ENCODE results near the gene DOK7.

DOK7 gene

DNA sequence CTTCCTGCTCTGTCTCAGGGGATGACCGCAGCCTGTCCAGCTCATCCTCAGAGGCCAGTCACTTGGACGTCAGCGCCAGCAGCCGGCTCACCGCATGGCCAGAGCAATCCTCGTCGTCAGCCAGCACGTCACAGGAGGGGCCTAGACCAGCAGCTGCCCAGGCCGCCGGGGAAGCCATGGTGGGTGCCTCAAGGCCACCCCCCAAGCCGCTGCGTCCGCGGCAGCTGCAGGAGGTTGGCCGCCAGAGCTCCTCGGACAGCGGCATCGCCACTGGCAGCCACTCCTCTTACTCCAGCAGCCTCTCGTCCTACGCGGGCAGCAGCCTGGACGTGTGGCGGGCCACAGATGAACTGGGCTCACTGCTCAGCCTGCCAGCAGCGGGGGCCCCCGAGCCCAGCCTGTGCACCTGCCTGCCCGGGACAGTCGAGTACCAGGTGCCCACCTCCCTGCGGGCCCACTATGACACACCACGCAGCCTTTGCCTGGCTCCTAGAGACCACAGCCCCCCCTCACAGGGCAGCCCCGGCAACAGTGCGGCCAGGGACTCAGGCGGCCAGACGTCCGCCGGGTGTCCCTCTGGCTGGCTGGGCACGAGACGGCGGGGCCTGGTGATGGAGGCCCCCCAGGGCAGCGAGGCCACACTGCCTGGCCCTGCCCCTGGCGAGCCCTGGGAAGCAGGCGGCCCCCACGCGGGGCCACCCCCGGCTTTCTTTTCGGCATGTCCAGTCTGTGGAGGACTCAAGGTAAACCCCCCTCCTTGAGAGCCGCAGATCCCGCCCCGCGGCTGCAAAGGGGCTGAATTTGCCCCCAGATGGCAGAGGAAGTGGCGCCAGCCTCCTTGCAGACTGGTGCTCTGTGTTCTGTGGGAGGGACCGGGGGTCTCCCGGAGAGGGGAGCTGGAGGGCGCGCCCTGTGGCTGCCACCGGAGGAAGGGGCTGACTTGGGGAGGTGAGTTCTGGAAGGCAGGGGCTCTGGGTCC lies 29.9 kb downstream of the DOK7 start:
- no peak for DNase-seq

DNA sequence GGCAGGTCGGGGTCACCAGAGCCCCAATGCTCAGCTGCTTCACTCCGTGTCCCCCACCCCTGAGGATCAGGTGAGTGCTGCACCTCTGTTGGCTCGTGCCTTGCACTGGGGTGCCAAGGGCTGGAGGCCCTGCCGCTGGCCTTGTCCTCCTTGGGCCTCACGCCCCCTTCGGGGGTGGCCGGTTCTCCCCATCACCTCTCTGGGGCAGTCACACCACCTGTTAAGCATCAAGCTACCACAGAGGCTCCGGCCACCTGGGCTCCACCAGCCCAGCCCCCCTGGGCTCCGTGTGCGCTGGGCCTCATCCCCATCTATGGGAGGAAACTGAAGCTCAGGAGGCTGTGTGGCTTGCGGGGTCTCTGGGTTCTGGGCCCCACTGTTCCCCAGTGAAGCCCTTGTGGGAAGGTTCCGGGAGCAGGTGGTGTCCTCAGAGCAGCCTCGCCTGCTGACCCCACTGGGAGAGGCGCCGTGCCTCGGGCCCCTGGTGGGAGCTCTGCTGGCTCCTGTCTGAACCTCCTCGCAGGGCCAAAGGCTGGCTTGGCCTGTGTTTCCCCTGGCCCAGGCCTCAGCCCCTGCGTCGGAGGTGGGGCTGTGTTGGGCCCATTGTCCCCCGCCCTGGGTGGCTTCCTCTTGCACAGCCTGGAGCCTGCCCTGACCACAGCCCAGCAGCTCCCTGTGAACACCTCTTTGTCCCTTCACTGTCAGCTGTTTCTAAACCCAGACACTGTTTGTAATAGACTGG lies 30.8 kb downstream of the DOK7 start:
- DNase-seq: no peak

DNA sequence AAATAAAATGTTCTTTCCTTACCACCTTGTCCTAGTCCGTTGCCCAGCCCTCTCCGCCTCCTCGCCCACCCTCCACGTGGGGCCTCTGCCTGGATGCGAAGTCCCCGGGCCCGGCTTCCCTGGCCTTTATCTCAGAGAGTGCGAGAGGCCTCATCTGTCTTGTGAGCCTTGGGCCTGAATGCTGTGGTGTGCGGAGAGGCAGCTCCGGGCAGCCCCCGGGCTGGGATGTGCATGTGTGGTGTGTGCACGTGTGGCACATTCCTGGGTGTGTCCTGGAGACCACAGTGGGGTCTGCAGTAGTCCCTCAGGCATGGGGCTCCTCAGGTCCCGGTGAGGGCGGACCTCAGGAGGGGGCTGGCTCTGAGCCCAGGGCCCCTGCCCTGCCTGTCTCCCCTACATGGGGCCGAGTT lies 31.4 kb downstream of the DOK7 start:
- no peak for DNase-seq

DNA sequence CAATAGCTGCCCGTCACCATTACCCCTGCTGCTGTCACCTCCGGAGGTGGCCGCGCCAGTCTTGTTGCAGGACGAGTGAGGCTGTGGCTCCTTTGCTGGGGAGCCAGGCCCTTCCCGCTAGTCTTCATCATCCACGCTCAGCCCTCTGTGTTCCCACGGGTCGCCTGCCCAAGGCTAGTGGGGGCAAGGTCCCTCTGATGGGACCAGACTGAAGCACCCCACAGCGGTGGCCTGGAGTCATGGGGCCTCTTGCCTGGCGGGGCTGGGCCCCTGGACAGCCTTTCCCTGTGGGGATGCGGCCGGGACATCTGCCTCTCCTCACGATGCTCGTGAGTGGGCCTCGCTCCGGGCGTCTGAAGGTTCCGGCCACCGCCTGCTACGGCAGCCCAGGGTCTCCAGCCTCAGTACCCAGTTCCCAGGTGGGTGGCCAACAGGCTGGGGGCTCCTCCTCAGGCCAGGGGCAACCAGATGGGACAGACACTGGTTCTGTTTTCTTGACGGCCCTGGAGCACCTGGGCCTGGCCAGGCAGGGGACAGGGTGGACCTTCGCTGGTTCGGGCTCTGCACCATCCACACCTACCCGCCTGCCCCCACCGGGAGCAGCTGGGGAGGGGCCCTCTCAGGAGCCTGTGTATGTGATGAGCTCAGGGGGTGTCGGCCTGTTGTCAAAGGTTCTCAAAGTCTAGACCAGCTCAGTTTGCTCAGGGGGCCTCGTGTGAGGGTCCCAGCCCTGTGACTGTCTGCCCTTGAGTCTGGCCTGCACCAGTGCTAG lies 32.3 kb downstream of the DOK7 start:
- DNase-seq: no peak

DNA sequence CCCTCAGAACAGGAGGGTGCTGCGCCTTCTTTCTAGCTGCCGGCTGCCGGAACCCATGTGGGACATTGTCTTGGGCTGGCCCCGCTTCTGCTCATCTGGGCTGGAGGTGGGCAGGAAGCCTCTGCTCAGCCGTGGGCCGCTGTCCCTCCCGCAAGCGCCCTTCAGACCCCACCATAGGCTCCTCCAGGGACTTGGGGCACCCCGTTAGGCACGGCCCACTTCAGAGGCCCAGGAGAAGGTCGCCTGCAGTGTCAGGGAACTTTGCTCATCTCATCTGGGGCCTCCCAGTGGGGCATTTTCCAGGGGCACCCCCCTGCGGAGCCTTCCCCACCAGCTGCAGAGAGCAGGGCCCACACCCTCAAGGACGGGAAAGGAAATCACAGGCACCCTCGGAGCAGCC lies 32.9 kb downstream of the DOK7 start:
- no peak for DNase-seq

DNA sequence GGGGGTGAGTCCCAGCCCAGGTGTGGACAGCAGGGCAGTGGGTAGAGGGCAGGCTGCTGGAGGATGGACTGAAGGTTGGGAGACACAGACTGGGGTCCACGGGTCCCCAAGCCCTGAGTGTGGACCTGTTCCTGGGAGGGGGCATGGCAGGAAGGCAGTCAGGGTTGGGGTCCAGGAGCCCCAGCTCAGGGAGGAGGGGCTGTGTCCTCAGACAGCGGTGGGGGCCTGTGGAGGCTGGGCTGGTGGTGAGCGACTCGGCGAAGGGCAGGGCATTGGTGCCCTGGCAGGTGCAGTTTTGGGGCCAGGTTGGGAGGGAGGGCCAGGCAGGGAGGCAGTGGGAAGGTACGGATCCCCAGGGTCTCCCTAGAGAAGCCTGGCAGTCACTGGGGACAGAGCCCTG lies 34.0 kb downstream of the DOK7 start:
- DNase-seq: no peak

DNA sequence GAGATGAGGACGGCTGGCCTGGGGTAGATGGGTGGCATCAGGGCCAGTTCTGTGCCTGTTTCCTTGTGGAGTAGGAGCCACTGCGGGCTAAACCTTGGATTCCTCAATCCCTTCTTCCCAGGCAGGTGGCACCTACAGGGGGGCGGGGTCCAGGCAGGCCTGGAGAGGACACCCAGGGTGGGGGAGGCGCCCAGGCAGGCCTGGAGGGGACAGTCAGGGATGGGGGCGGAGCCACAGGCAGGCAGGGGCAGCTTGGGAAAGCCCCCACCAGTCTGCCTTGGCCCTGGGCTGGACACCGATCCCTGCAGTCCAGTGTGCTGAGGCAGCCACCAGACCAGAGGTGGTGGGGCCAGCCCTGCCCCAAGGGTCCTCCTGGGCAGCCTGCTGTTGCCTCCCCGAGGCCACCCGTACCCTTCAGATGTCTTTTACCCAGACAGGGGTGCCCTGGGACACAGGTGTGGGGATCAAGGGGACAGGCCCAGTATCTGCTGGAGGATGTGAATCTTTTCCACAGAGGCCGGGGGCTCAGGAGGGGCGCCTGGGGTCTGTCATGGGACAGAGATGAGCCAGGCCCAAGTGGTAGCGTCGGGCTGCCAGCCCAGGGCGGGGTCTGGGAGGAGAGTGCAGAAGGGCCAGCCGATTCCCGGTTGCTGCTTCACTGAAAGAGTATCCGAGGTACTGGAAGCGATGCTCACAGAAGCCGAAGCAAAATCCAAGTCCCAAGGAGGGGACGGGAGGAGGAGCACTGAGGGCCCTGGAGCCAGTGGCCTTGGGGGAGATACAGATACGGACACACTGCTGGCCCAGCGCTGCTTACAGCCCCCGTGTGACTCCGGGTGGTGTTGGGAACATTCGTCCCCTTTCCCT lies 34.6 kb downstream of the DOK7 start:
- DNase-seq: no peak

DNA sequence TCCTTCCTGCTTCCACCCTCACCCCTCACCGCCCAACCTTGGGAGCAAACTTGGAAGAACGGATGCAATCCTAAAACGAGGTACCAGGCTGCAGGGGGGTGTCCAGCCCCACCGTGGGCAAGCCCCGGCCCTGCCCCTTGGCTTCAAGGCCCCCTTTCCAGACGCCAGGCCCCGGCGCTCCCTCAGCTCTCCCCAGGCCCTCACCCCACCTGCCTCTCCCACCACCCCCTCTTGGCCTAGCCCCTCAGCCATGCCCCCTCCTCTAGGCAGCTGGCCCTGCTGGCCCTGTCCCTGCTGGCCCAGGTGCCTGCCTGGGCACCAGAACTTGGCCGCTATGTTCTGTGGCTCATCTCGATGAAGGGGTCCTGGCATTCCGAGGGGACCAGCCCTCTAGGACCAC lies 35.3 kb downstream of the DOK7 start:
- DNase-seq: no peak

DNA sequence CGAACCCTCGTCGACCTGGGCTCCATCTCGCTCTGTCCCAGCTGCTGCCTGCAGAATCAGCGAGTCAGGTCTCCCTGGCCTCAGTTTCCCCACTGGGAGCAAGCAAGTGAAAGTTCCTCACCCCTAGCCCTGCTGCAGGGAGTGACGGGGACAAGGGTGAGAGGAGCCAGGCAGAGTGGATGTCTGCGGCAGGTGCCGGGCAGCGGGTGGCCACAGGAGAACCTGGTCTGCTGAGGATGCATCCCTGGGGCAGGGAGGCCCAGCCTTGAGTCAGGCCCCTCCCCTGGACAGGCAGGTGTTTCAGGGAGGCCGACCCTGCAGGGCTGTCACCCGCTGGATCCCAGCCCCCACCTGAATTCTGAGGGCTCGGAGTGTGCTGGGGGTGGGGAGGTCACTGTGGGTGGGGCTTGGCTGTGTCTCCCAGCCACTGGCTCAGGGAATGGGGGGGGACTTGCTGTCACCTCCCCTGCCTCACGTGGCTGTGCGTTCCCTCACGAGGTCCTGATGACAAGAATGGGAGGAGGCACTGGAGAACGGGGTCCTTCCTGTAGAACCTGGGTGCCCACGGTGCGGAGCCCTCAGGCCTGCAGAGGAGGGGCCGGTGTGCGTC lies 35.9 kb downstream of the DOK7 start:
- DNase-seq: peak in 1 of 2 experiments; percentile 19

DNA sequence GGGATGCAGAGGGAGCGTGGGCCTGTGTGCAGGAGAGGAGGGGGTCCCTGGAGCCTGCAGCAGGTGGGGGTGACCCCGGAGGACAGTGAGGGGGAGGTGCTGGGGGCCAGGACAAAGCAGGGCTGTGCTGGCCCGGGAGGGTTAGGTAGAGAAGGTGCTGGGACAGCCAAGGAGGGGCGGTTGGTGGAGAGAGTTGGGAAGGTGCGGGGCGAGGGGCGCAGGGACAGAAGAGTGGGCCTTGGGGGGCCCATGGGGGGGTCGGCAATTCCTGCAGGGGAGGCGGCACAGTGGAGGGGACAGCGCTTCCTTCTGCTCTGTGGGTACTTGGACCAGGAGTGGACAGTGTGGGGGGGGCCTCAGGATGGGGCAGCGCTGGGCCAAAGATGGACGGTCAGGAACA lies 36.6 kb downstream of the DOK7 start:
- no peak for DNase-seq

DNA sequence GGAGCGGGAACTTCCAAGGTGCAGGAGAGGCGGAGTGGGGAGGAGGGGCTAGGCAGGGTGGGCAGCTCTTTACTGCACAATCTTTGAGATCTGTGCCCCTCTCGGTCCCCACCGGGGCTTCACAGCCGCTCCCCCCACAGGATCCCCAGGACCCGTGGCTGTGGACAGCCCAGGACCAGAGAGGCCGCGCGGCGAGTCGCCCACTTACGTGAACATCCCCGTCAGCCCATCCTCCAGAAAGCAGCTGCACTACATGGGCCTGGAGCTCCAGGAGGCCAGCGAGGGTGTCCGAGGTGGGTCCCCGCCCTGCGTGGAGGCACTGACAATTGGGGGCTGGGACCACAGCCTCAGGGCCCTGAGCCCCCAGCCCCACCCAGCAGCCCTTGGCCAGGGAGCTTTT lies 37.0 kb downstream of the DOK7 start:
- DNase-seq: no peak

DNA sequence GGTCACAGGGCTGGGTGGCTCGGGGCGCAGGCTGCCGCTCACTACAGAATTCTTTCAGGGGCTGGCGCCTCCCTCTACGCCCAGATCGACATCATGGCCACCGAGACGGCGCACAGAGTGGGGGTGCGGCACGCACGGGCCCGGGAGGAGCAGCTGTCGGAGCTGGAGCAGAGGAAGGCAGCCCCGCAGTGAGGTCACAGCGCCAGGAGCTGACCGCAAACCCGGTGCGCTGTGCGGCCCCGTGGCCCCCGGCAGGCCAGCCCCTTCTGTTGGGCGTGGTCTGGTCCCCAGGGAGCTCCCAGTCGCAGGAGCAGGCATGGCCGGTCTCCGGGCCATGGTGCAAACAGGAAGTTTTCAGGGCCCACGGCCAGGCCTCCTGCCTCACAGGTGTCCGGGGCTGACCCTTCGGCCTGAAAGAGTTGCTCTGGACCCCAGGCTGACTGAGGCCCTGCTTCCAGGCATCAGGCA lies 37.6 kb downstream of the DOK7 start:
- DNase-seq: no peak

DNA sequence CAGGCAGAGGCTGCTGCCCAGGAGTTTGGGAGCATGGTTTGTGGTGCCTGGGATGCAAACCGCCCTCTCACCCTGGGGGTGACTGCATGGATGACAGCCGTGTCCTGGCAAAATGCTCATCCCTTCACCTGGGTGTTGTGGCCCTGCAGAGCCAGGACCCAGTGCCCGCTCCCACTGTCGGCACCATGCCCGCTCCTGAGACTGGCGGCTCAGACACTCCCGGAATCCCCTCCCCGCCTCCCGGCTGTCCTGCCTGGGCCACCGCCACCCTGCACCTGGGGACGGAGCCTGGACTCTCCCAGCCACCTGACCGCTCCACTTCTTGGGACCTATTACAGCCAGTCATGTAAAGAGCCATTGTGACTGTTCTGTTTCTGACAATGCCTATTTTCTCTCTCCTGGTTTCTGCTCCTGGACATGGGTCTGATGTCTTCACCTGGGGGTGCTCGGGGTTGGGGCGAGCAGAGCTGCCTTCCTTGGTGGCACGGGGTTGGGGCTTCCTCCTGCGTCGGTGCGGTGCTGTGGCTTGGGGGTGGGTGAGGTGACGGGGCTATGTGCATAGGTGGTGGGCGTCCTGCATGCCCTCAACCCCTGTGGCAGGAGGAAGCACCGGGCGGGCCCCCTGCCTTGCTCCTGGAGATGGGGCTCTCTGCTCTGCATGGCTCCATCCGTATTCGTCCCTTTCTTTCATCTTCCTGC lies 38.2 kb downstream of the DOK7 start:
- no peak for DNase-seq

DNA sequence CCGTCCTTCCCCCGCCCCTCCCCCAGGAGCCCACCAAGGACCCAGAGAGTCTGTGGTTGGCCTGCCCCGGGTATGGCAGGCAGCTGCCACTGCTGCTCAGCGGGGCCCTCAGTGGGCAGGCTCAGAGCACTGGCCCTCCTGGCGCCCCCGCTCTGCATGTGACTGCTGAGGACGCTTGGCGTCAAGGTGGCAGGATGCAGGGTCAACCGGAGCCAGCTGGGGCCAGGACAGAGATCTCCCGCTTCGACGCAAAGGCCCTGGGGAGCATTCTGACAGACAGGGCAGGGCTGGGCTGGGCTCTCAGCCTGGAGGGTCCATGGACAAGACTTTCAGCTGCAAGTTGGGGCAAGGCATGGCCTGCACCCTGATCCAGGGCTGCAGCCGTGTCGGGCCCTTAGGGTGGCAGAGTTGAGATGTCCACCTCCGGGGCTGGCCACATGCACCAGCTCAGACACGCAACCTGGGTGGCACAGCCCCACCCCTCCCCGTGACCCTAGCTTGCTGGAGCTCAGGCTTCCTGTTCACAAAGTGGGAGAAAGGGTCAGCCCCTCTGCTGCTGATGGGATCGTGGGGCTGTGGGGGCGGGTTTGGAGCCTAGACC lies 38.8 kb downstream of the DOK7 start:
- DNase-seq: no peak

DNA sequence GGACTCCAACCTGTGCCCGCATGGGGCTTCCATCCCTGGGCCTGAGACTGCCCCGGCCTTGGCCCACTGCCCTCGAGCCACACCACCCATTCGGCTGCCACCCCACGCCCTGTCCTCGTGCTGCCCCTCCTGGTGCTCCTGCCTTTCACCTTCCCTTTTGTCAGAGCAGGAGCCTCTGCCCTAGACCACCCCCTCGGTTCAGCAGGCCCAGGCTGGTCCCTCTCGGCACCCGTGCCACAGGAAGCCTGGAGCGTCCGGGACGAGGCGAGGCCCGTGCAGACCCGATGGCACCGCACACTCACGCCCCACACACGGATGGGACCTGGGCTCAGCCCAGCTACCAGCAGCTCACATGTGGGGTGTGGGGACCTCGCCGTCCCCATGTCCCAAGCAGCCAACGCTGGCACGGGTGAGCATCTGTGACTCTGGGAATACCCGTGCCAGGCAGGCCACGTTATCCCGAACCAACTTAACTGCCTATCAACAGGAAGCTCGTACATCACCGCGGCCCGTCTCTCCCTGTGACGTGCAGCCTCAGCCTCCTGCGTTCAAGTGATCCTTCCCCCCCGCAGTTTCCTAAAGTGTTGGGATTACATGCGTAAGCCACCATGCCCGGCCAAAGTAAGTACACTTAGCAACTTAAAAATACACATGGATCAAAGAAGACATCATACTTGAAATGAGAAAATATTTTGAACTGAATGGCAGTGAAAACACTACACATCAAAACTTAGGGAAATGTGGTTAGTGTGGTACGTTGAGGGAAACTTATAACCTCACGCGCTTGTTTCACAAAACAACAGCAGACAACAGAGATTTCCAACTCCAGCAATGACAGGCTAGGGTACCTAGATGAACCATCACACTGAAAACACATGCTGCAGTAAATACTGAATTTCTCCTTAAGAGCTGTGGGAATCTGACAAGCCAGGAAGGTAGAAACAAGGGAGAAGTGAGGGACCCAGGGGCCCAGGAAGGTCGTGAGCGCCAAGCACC lies 40.1 kb downstream of the DOK7 start:
- no peak for DNase-seq

DNA sequence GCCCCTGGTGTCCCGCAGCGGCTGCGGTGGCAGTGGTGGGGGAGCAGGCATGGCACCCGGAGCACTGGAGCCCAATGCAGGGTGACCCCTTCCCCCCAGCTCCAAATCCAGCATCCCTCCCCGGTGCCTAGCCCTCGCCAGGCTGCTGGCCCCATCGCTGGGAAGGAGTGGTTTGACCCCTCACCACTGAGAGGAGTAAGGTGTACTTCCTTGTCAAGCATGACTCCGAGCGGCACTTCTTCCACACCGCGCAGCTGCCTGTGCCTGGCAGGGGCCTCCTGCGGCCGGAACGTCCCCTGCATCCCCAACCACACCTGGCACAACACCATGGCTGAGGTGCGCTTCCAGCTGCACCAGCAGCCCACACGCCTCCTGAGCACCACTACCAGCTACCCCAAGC lies 42.1 kb downstream of the DOK7 start:
- DNase-seq: no peak

DNA sequence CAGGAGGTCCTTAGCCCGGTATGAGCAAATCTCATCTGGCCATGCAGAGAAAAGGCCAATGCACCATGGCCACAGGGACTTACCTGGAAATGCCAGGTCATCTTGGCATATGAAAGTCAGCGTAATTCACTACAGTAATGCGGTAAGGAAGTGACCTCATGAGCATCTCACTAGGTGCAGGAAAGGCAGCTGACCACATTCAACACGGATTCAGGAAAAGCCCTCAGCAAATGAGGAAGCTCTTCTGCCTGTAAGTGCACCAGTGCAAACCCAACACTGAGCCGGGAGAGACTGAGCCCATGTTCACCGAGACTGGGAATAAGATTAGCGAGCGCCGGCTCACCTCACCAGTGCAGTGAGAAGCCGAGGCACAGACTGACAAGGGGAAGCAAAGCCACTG lies 45.4 kb downstream of the DOK7 start:
- no peak for DNase-seq

DNA sequence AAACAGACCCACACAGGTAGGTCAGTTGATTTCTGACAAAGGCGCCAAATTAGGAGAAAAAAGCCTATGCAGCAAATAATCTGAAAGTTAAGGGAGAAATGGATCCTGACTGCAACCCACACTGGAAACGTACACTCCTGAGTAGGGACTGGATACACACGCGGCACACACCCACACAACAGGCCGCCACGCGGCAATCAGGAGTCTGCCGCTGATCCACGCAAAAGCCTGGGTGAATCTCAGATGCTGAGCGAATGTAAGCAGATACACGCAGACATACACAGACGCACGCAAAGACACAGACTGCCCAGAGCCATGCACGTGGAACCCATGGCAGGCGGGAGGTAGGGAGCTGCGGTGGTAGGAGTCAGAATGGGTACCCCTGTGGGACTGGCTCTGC lies 47.4 kb downstream of the DOK7 start:
- no peak for DNase-seq

DNA sequence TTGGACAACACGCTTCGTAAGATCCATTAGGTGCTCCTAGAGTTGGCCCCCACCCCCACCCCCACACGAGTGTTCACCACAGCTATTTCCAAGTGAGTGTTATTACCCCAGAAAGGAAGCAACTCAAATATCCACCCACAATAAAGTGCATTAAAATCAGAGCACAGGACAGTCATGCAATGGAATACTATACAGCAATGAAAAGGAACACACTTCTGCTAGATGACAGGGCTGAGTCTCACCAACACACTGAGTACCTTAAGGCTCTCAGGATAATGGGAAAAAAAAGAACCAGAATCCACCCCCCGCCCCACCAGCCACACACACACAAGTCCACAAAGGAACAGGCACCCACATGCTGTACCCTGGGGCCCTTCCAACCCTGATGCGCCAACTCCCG lies 48.1 kb downstream of the DOK7 start:
- DNase-seq: no peak

Data from NCI-H2081 (cell line).